HG03442 (cell line): ENCODE measurements around the gene KRTDAP.

Source experiments
- ATAC-seq: cut with Tn5 transposase; IDR thresholded peaks from one replicate; pipeline ENCODE4 v1.9.1; 2021; ENCODE audit warnings: mild to moderate bottlenecking, moderate library complexity; ENCODE audit not compliant: unreplicated experiment

The KRTDAP gene

GRCh38 chr19:35458192-35458591 lies 32.1 kb downstream of the KRTDAP start:
- no peak for ATAC-seq

GRCh38 chr19:35457173-35457572 lies 33.1 kb downstream of the KRTDAP start:
- no peak for ATAC-seq

- ATAC-seq: no peak
Observed at GRCh38 chr19:35455616-35456201, 34.6 kb downstream of the KRTDAP start.

GRCh38 chr19:35454663-35455062 lies 35.6 kb downstream of the KRTDAP start:
- no peak for ATAC-seq

GRCh38 chr19:35451338-35452096 lies 38.7 kb downstream of the KRTDAP start:
- ATAC-seq: no peak

- ATAC-seq: no peak
Observed at GRCh38 chr19:35449359-35450043, 40.8 kb downstream of the KRTDAP start.

- ATAC-seq: no peak
Observed at GRCh38 chr19:35447606-35448469, 42.4 kb downstream of the KRTDAP start, which contains the start of gene FFAR2. Gene FFAR2 (plus strand): TSS chr19:35448257. CDS start chr19:35449715, 1,458 bp downstream.

- no peak for ATAC-seq
Observed at GRCh38 chr19:35445826-35446593, 44.3 kb downstream of the KRTDAP start.

- no peak for ATAC-seq
Observed at GRCh38 chr19:35444735-35445134, 45.5 kb downstream of the KRTDAP start.

GRCh38 chr19:35442091-35442490 lies 48.2 kb downstream of the KRTDAP start:
- ATAC-seq: no peak

- no peak for ATAC-seq
Observed at GRCh38 chr19:35439921-35440320, 50.3 kb downstream of the KRTDAP start.

GRCh38 chr19:35438527-35438926 lies 51.7 kb downstream of the KRTDAP start:
- no peak for ATAC-seq

- no peak for ATAC-seq
Observed at GRCh38 chr19:35438096-35438495, 52.2 kb downstream of the KRTDAP start.

- no peak for ATAC-seq
Observed at GRCh38 chr19:35437406-35437951, 52.8 kb downstream of the KRTDAP start.
